Dendritic cell treated with granulocyte-macrophage colony-stimulating factor and Interleukin-4, amounts not matched to agents 40 ng/mL and 50 ng/mL, for 4 days (primary cell): ENCODE measurements around the gene NEURL3.

Experiments
- H3K27ac Mint-ChIP-seq: one replicate; pipeline ENCODE4 v1.8.0; 2022; ENCODE audit warnings: mild to moderate bottlenecking, mixed read lengths
- H3K27me3 Mint-ChIP-seq: one replicate; pipeline ENCODE4 v1.8.0; 2022; ENCODE audit warnings: mild to moderate bottlenecking, mixed read lengths
- H3K36me3 Mint-ChIP-seq: one replicate; pipeline ENCODE4 v1.8.0; 2022; ENCODE audit warnings: low read depth, mixed read lengths
- H3K4me1 Mint-ChIP-seq: one replicate; pipeline ENCODE4 v1.8.0; 2022; ENCODE audit warnings: low read depth, mixed read lengths
- H3K4me3 Mint-ChIP-seq: one replicate; pipeline ENCODE4 v1.8.0; 2022; ENCODE audit warnings: mild to moderate bottlenecking, moderate library complexity, mixed read lengths
- H3K9me3 Mint-ChIP-seq: one replicate; pipeline ENCODE4 v1.8.0; 2022; ENCODE audit warnings: mixed read lengths
- intact Hi-C: fragments of 100-400 bp; cut with micrococcal nuclease; formaldehyde crosslinking; loops from one replicate; pipeline ENCODE4 v1.15.0; 2022

The NEURL3 gene

GRCh38 chr2:96547203-96547641 is 42.1 kb upstream of the NEURL3 start:
- intact Hi-C loops: no loop called here
- Mint-ChIP-seq H3K4me1 (peaks cover 30% of the 10 kb centered on the region), H3K36me3 (peaks cover 100% of the 10 kb centered on the region), H3K4me3 (no peak overlapping the region), H3K27ac (no peak overlapping the region), H3K9me3 (no peaks in the 10 kb centered on the region), H3K27me3 (no peaks in the 10 kb centered on the region)

GRCh38 chr2:96546797-96547196 is 41.6 kb upstream of the NEURL3 start:
- intact Hi-C loops: no loop called here
- peaks cover 32% of the 10 kb centered on the region for H3K4me1 Mint-ChIP-seq

GRCh38 chr2:96546321-96546720 is 41.2 kb upstream of the NEURL3 start:
- H3K9me3 Mint-ChIP-seq: no peaks in the 10 kb centered on the region
- no peak overlapping the region for H3K4me3 Mint-ChIP-seq
- intact Hi-C loops: no loop called here

More at GRCh38 chr2:96546797-96547196, 41.6 kb upstream of the NEURL3 start:
- no peak overlapping the region for H3K27ac Mint-ChIP-seq
- H3K9me3 Mint-ChIP-seq: no peaks in the 10 kb centered on the region
- peaks cover 100% of the 10 kb centered on the region for H3K36me3 Mint-ChIP-seq
- no peaks in the 10 kb centered on the region for H3K27me3 Mint-ChIP-seq
- no peak overlapping the region for H3K4me3 Mint-ChIP-seq

GRCh38 chr2:96542357-96542977 is 37.3 kb upstream of the NEURL3 start:
- Mint-ChIP-seq H3K4me1 (peaks cover 59% of the 10 kb centered on the region), H3K36me3 (peaks cover 97% of the 10 kb centered on the region), H3K4me3 (no peak overlapping the region), H3K9me3 (no peaks in the 10 kb centered on the region), H3K27me3 (no peaks in the 10 kb centered on the region), H3K27ac (no peak overlapping the region)
- intact Hi-C loops: no loop called here

More at GRCh38 chr2:96546321-96546720, 41.2 kb upstream of the NEURL3 start:
- peaks cover 32% of the 10 kb centered on the region for H3K4me1 Mint-ChIP-seq
- peaks cover 100% of the 10 kb centered on the region for H3K36me3 Mint-ChIP-seq
- no peak overlapping the region for H3K27ac Mint-ChIP-seq
- no peaks in the 10 kb centered on the region for H3K27me3 Mint-ChIP-seq

- intact Hi-C loops: no loop called here
- Mint-ChIP-seq H3K4me1 (peaks cover 51% of the 10 kb centered on the region), H3K27me3 (no peaks in the 10 kb centered on the region), H3K4me3 (no peak overlapping the region), H3K27ac (no peak overlapping the region), H3K9me3 (no peaks in the 10 kb centered on the region), H3K36me3 (peaks cover 95% of the 10 kb centered on the region)
These were observed 36.4 kb upstream of the NEURL3 start for GRCh38 chr2:96541398-96542152.

- no peak overlapping the region for H3K4me3 Mint-ChIP-seq
- no peaks in the 10 kb centered on the region for H3K9me3 Mint-ChIP-seq
- intact Hi-C loops: no loop called here
- H3K36me3 Mint-ChIP-seq: peaks cover 81% of the 10 kb centered on the region
- peaks cover 55% of the 10 kb centered on the region for H3K4me1 Mint-ChIP-seq
- H3K27me3 Mint-ChIP-seq: no peaks in the 10 kb centered on the region
- H3K27ac Mint-ChIP-seq: peak overlapping the region; percentile 15
These were observed 35.0 kb upstream of the NEURL3 start for GRCh38 chr2:96540136-96540535.

GRCh38 chr2:96539215-96539920 is 34.2 kb upstream of the NEURL3 start:
- peaks cover 73% of the 10 kb centered on the region for H3K36me3 Mint-ChIP-seq
- peaks cover 61% of the 10 kb centered on the region for H3K4me1 Mint-ChIP-seq

GRCh38 chr2:96538487-96539214 is 33.5 kb upstream of the NEURL3 start:
- peaks cover 66% of the 10 kb centered on the region for H3K36me3 Mint-ChIP-seq
- H3K4me1 Mint-ChIP-seq: peaks cover 67% of the 10 kb centered on the region
- intact Hi-C loops: loop anchor here (5.0 kb wide), 1 partner anchor 224 kb away; the partner anchor contains the start of gene CNNM4
- no peaks in the 10 kb centered on the region for H3K27me3 Mint-ChIP-seq
- peak overlapping the region; percentile 94 for H3K27ac Mint-ChIP-seq
- H3K4me3 Mint-ChIP-seq: peak overlapping the region; percentile 96
- H3K9me3 Mint-ChIP-seq: no peaks in the 10 kb centered on the region

More at GRCh38 chr2:96539215-96539920, 34.2 kb upstream of the NEURL3 start:
- Mint-ChIP-seq H3K9me3 (no peaks in the 10 kb centered on the region), H3K27ac (peak overlapping the region; percentile 94), H3K4me3 (peak overlapping the region; percentile 96), H3K27me3 (no peaks in the 10 kb centered on the region)
- intact Hi-C loops: loop anchor here (5.0 kb wide), 1 partner anchor 223 kb away; the partner anchor contains the start of gene CNNM4

- peak overlapping the region; percentile 96 for H3K4me3 Mint-ChIP-seq
- H3K27me3 Mint-ChIP-seq: no peaks in the 10 kb centered on the region
- intact Hi-C loops: loop anchor here (5.0 kb wide), 1 partner anchor 224 kb away; the partner anchor contains the start of gene CNNM4
- H3K4me1 Mint-ChIP-seq: peaks cover 70% of the 10 kb centered on the region
- H3K27ac Mint-ChIP-seq: peak overlapping the region; percentile 94
- peaks cover 59% of the 10 kb centered on the region for H3K36me3 Mint-ChIP-seq
- no peaks in the 10 kb centered on the region for H3K9me3 Mint-ChIP-seq
These were observed 32.8 kb upstream of the NEURL3 start for GRCh38 chr2:96537734-96538486.

- intact Hi-C loops: loop anchor here (5.0 kb wide), 1 partner anchor 225 kb away; the partner anchor contains the start of gene CNNM4
- H3K36me3 Mint-ChIP-seq: peaks cover 52% of the 10 kb centered on the region
- H3K4me3 Mint-ChIP-seq: peak overlapping the region; percentile 96
- H3K27ac Mint-ChIP-seq: peak overlapping the region; percentile 94
- no peaks in the 10 kb centered on the region for H3K9me3 Mint-ChIP-seq
- no peaks in the 10 kb centered on the region for H3K27me3 Mint-ChIP-seq
- H3K4me1 Mint-ChIP-seq: peaks cover 70% of the 10 kb centered on the region
These were observed 32.0 kb upstream of the NEURL3 start for GRCh38 chr2:96537066-96537733.

GRCh38 chr2:96536445-96537065 is 31.4 kb upstream of the NEURL3 start, which contains the start of gene ARID5A:
Gene ARID5A, plus strand, starts transcription at chr2:96536752. Its CDS starts 75 bp downstream, at chr2:96536827.
- Mint-ChIP-seq H3K27me3 (peaks cover 2% of the 10 kb centered on the region), H3K36me3 (peaks cover 45% of the 10 kb centered on the region), H3K9me3 (no peaks in the 10 kb centered on the region), H3K27ac (peak within 1 kb of the TSS; percentile 94), H3K4me3 (peak within 1 kb of the TSS; percentile 96), H3K4me1 (peaks cover 75% of the 10 kb centered on the region)
- intact Hi-C loops: loop anchor here (5.0 kb wide), 1 partner anchor 226 kb away; the partner anchor contains the start of gene CNNM4

GRCh38 chr2:96535331-96535730 is 30.2 kb upstream of the NEURL3 start:
- no peak overlapping the region for H3K4me3 Mint-ChIP-seq
- H3K27ac Mint-ChIP-seq: peak overlapping the region; percentile 94
- intact Hi-C loops: loop anchor here (5.0 kb wide), 1 partner anchor 227 kb away; the partner anchor contains the start of gene CNNM4
- H3K36me3 Mint-ChIP-seq: peaks cover 33% of the 10 kb centered on the region
- H3K27me3 Mint-ChIP-seq: peaks cover 2% of the 10 kb centered on the region
- H3K9me3 Mint-ChIP-seq: no peaks in the 10 kb centered on the region
- peaks cover 81% of the 10 kb centered on the region for H3K4me1 Mint-ChIP-seq
